Right cardiac atrium (tissue), 5 donors: ENCODE data around the gene CCDC60. TPM values are rescaled to one million over a fixed set of nuclear protein-coding genes. Genes with fewer than 3 reads are reported as not detected.

ENCODE experiments used
- ATAC-seq, 2 donors: fragments of 200-7000 bp; cut with Tn5 transposase; one replicate each; pipeline versions ENCODE4 v1.8.0 to v1.9.1; 2020; ENCODE audit warnings: moderate library complexity in 2 of 2, mild to moderate bottlenecking in 1 of 2
- DNase-seq, 3 donors: peaks; one replicate each; pipeline ENCODE4 v3.0.0-alpha.2; 2020
- H3K27ac ChIP-seq: one replicate; pipeline ENCODE4 v1.5.1; 2013; ENCODE audit warnings: mild to moderate bottlenecking, low read length, control low read depth, moderate library complexity
- H3K27me3 ChIP-seq: one replicate; pipeline ENCODE4 v1.6.1; 2013; ENCODE audit not compliant: control insufficient read depth, insufficient read depth
- H3K4me1 ChIP-seq: one replicate; pipeline ENCODE4 v1.6.1; 2013; ENCODE audit warnings: low read length; ENCODE audit not compliant: control insufficient read depth, insufficient read depth
- H3K4me3 ChIP-seq: one replicate; pipeline ENCODE4 v1.5.1; 2013; ENCODE audit warnings: low read length, control low read depth
- H3K9me3 ChIP-seq: one replicate; pipeline ENCODE4 v1.6.1; 2013; ENCODE audit warnings: low read length; ENCODE audit not compliant: control insufficient read depth
- WGBS: extraction: QIAGEN DNeasy Blood & Tissue Kit; methylation state at CpG from one replicate; pipeline ENCODE4 v1.1.7; 2013; 5-methylcytosine and 5-hydroxymethylcytosine counted together
- intact Hi-C, 4 donors: fragments of 100-400 bp; cut with DNase I; formaldehyde crosslinking; loops; one replicate each; pipeline versions ENCODE4 v1.11.0 to v1.14.0; 2022 to 2023
- polyA plus RNA-seq: library from polyadenylated mRNA; stranded (reverse); fragments of 200-250 nt; gene quantifications from one replicate; pipeline ENCODE4 v1.2.3, GENCODE V29; 2013
- total RNA-seq, 4 donors: library from RNA; stranded (reverse); fragmentation: NEBNext Ultra II Directional; extraction: Animal tissue kit (Norgen Biotek cat#: 25700); gene quantifications; one replicate each; pipeline ENCODE4 v1.2.1, GENCODE V29; 2021
- donor health status: healthy with polysubstance abuse.
- donor health status: DM: no; HTN: yes; CAD: no.
- donor health status: DM: no; HTN: no; CAD: no.
- donor health status: DM: no; HTN: yes; CAD: no; lungs with severe emphysema.
- donor health status: DM: yes; HTN: yes; CAD: no.

Gene CCDC60
- total and polyA plus RNA-seq, 5 donors, result 0.07 to 0.20 (median 0.14) TPM

GRCh38 chr12:119308708-119309456, 25.6 kb upstream of the CCDC60 start:
- Histone ChIP-seq H3K9me3 (no peaks in the 10 kb centered on the region), H3K4me3 (no peak overlapping the region), H3K4me1 (no peaks in the 10 kb centered on the region), H3K27me3 (no peaks in the 10 kb centered on the region), H3K27ac (no peak overlapping the region)
- 43% methylated on average over 19 of the region's 19 CpGs for WGBS
- ATAC-seq, result peak; percentile 29 to 47
- peak; percentile 20 to 55 (median 46) for DNase-seq
- intact Hi-C loops, result no loop called here

GRCh38 chr12:119311878-119312277, 22.7 kb upstream of the CCDC60 start:
- WGBS, result 83% methylated on average over 4 of the region's 4 CpGs
- ATAC-seq (no peak), DNase-seq (no peak)
- no peak overlapping the region for H3K27ac ChIP-seq
- no peak overlapping the region for H3K4me3 ChIP-seq
- H3K4me1 ChIP-seq, result no peaks in the 10 kb centered on the region
- intact Hi-C loops, result no loop called here
- H3K9me3 ChIP-seq, result no peaks in the 10 kb centered on the region
- H3K27me3 ChIP-seq, result no peaks in the 10 kb centered on the region

- no peak for ATAC-seq
- 80% methylated on average over 1 of the region's 1 CpG for WGBS
- intact Hi-C loops, result no loop called here
Observed at GRCh38 chr12:119312904-119313303, 21.6 kb upstream of the CCDC60 start.

GRCh38 chr12:119314290-119314689, 20.2 kb upstream of the CCDC60 start:
- no peak for ATAC-seq
- H3K9me3 ChIP-seq, result no peaks in the 10 kb centered on the region
- intact Hi-C loops, result no loop called here
- 97% methylated on average over 5 of the region's 5 CpGs for WGBS
- H3K4me3 ChIP-seq, result no peak overlapping the region
- H3K27me3 ChIP-seq, result no peaks in the 10 kb centered on the region
- no peak for DNase-seq
- no peak overlapping the region for H3K27ac ChIP-seq
- H3K4me1 ChIP-seq, result no peaks in the 10 kb centered on the region

More at GRCh38 chr12:119312904-119313303, 21.6 kb upstream of the CCDC60 start:
- Histone ChIP-seq H3K4me3 (no peak overlapping the region), H3K27ac (no peak overlapping the region), H3K27me3 (no peaks in the 10 kb centered on the region), H3K4me1 (no peaks in the 10 kb centered on the region), H3K9me3 (no peaks in the 10 kb centered on the region)
- DNase-seq, result no peak

- Histone ChIP-seq H3K9me3 (no peaks in the 10 kb centered on the region), H3K27me3 (no peaks in the 10 kb centered on the region), H3K27ac (no peak overlapping the region), H3K4me1 (no peaks in the 10 kb centered on the region), H3K4me3 (no peak overlapping the region)
- intact Hi-C loops, result no loop called here
- DNase-seq, result no peak
- 66% methylated on average over 2 of the region's 2 CpGs for WGBS
- peak in 1 of 2 donors; percentile 43 for ATAC-seq
Observed at GRCh38 chr12:119319638-119320037, 14.9 kb upstream of the CCDC60 start.

GRCh38 chr12:119320678-119321077, 13.9 kb upstream of the CCDC60 start:
- H3K27ac ChIP-seq, result no peak overlapping the region
- WGBS, result 86% methylated on average over 2 of the region's 2 CpGs
- H3K4me1 ChIP-seq, result no peaks in the 10 kb centered on the region
- no peak overlapping the region for H3K4me3 ChIP-seq
- H3K9me3 ChIP-seq, result no peaks in the 10 kb centered on the region
- DNase-seq (no peak), ATAC-seq (no peak)
- H3K27me3 ChIP-seq, result no peaks in the 10 kb centered on the region
- intact Hi-C loops, result no loop called here

- no peaks in the 10 kb centered on the region for H3K9me3 ChIP-seq
Observed at GRCh38 chr12:119322301-119322723, 12.2 kb upstream of the CCDC60 start.

GRCh38 chr12:119325813-119326212, 8.7 kb upstream of the CCDC60 start:
- DNase-seq, result no peak
- 25% methylated on average over 1 of the region's 1 CpG for WGBS
- Histone ChIP-seq H3K27ac (no peak overlapping the region), H3K9me3 (no peaks in the 10 kb centered on the region), H3K4me1 (no peaks in the 10 kb centered on the region), H3K4me3 (no peak overlapping the region), H3K27me3 (no peaks in the 10 kb centered on the region)
- no peak for ATAC-seq
- intact Hi-C loops, result loop anchor here in 1 of 4 donors (5.0 kb wide), 1 partner anchor 81 kb away; no protein-coding TSS in a partner anchor

More at GRCh38 chr12:119322301-119322723, 12.2 kb upstream of the CCDC60 start:
- no peak overlapping the region for H3K27ac ChIP-seq
- H3K4me1 ChIP-seq, result no peaks in the 10 kb centered on the region
- 45% methylated on average over 7 of the region's 7 CpGs for WGBS
- no peaks in the 10 kb centered on the region for H3K27me3 ChIP-seq
- no peak overlapping the region for H3K4me3 ChIP-seq
- intact Hi-C loops, result no loop called here
- peak in 1 of 3 donors; percentile 64 for DNase-seq
- peak; percentile 37 to 52 for ATAC-seq

GRCh38 chr12:119326341-119326740, 8.2 kb upstream of the CCDC60 start:
- no peak overlapping the region for H3K27ac ChIP-seq
- intact Hi-C loops, result loop anchor here in 1 of 4 donors (5.0 kb wide), 1 partner anchor 81 kb away; no protein-coding TSS in a partner anchor
- no peaks in the 10 kb centered on the region for H3K4me1 ChIP-seq
- H3K27me3 ChIP-seq, result no peaks in the 10 kb centered on the region
- DNase-seq (no peak), ATAC-seq (no peak)
- H3K4me3 ChIP-seq, result no peak overlapping the region
- no peaks in the 10 kb centered on the region for H3K9me3 ChIP-seq

- DNase-seq, result no peak
- Histone ChIP-seq H3K4me1 (no peaks in the 10 kb centered on the region), H3K4me3 (no peak overlapping the region), H3K27ac (no peak overlapping the region), H3K9me3 (no peaks in the 10 kb centered on the region), H3K27me3 (no peaks in the 10 kb centered on the region)
- 36% methylated on average over 6 of the region's 6 CpGs for WGBS
- intact Hi-C loops, result loop anchor here in 1 of 4 donors (5.0 kb wide), 1 partner anchor 80 kb away; no protein-coding TSS in a partner anchor
- no peak for ATAC-seq
Observed at GRCh38 chr12:119327471-119327870, 7.1 kb upstream of the CCDC60 start.

- Histone ChIP-seq H3K27me3 (no peaks in the 10 kb centered on the region), H3K27ac (no peak overlapping the region), H3K4me3 (no peak overlapping the region), H3K9me3 (no peaks in the 10 kb centered on the region), H3K4me1 (no peaks in the 10 kb centered on the region)
- WGBS, result 41% methylated on average over 3 of the region's 3 CpGs
- intact Hi-C loops, result loop anchor here in 1 of 4 donors (5.0 kb wide), 1 partner anchor 79 kb away; no protein-coding TSS in a partner anchor
- DNase-seq (peak; percentile 21 to 62 (median 61)), ATAC-seq (peak; percentile 78 to 85)
Observed at GRCh38 chr12:119328111-119328510, 6.4 kb upstream of the CCDC60 start.
